ENCODE data around the gene LCT. TPM values are rescaled to one million over a fixed set of nuclear protein-coding genes. Genes with fewer than 3 reads are reported as not detected.

Gene LCT
- polyA plus RNA-seq, 2 of the 4 experiments (the other 2 are of a cell fraction) = 0.04 TPM

GRCh38 chr2:135782231-135782630 lies 54.8 kb downstream of the LCT start:
- 97% methylated on average over 2 of the region's 2 CpGs for WGBS (ENCODE audit: missing lambda C conversion rate)
- DNase-seq (ENCODE audit: low read depth in 1 of 2, low spot score in 1 of 2) (no peak), ATAC-seq (no peak), FAIRE-seq (no peak)
- H3K27ac ChIP-seq = no peak overlapping the region
- H3K4me3 ChIP-seq = no peak overlapping the region
- POLR2A ChIA-PET = no interaction called here
- H3K4me1 ChIP-seq = no peaks in the 10 kb centered on the region
- H3K4me2 ChIP-seq = no peak overlapping the region
- H3K9me3 ChIP-seq = 0 out of 3 replicates have a peak, but pooled peaks cover 2% of the 10 kb centered on the region
- TF ChIP-seq PBX3 (IDR thresholded peaks at IDR 0.05) (no peak), HOXB5 (CRISPR knock-in tag; IDR thresholded peaks at IDR 0.05) (no peak), RARB (CRISPR knock-in tag; IDR thresholded peaks at IDR 0.05) (no peak), NPAS2 (CRISPR knock-in tag; IDR thresholded peaks at IDR 0.05; ENCODE audit: borderline replicate concordance) (no peak), MAX (IDR thresholded peaks at IDR 0.05) (no peak), HOXA7 (CRISPR knock-in tag; IDR thresholded peaks at IDR 0.05) (no peak), HDAC2 (IDR thresholded peaks at IDR 0.05) (no peak), MAZ (IDR thresholded peaks at IDR 0.05; ENCODE audit: borderline replicate concordance, low read depth, low read length) (no peak), HMGXB4 (CRISPR knock-in tag; IDR thresholded peaks at IDR 0.05; ENCODE audit: borderline replicate concordance) (no peak), CBX2 (IDR thresholded peaks at IDR 0.05; ENCODE audit: borderline replicate concordance, low read depth) (no peak), ATOH8 (CRISPR knock-in tag; IDR thresholded peaks at IDR 0.05; ENCODE audit: low read depth) (no peak), POLR2AphosphoS2 (conservative IDR thresholded peaks at IDR 0.05; ENCODE audit: low read length) (no peak), TP53 (CRISPR knock-in tag; IDR thresholded peaks at IDR 0.05) (no peak), FOSL2 (IDR thresholded peaks at IDR 0.05) (no peak), FOSL2 (CRISPR knock-in tag; IDR thresholded peaks at IDR 0.05) (no peak)
- CTCF ChIA-PET = interaction anchor here (0.7 to 3.6 kb wide), 3 partner anchors 15 to 778 kb away, joined by 3 to 12 read pairs (median 3); no protein-coding TSS in a partner anchor

- ChIA-PET POLR2A (no interaction called here), CTCF (no interaction called here)
- Histone ChIP-seq H3K4me1 (no peaks in the 10 kb centered on the region), H3K4me3 (no peak overlapping the region), H3K27ac (no peak overlapping the region), H3K9me3 (no peaks in the 10 kb centered on the region), H3K4me2 (no peak overlapping the region)
- no peak for DNase-seq (ENCODE audit: low read depth in 1 of 2, low spot score in 1 of 2)
- ATAC-seq = no peak
- TF ChIP-seq E2F6 (IDR thresholded peaks at IDR 0.05; ENCODE audit: borderline replicate concordance, low read depth) (no peak), MAFK (IDR thresholded peaks at IDR 0.05; ENCODE audit: partially characterized antibody) (peak; percentile 30)
- WGBS (ENCODE audit: missing lambda C conversion rate) = 94% methylated on average over 7 of the region's 7 CpGs
- no peak for FAIRE-seq
Observed at GRCh38 chr2:135776367-135776766, 60.6 kb downstream of the LCT start.

GRCh38 chr2:135775420-135775819 lies 61.6 kb downstream of the LCT start:
- no peak for FAIRE-seq
- no peak for ATAC-seq
- POLR2A ChIA-PET = no interaction called here

More at GRCh38 chr2:135775420-135775819, 61.6 kb downstream of the LCT start:
- Histone ChIP-seq H3K4me2 (no peak overlapping the region), H3K4me3 (no peak overlapping the region), H3K9me3 (no peaks in the 10 kb centered on the region), H3K27ac (no peak overlapping the region), H3K4me1 (no peaks in the 10 kb centered on the region)
- no peak for DNase-seq (ENCODE audit: low read depth in 1 of 2, low spot score in 1 of 2)
- TF ChIP-seq NFE2L2 (conservative IDR thresholded peaks at IDR 0.05; ENCODE audit: low read length) = no peak
- WGBS (ENCODE audit: missing lambda C conversion rate) = 48% methylated on average over 2 of the region's 2 CpGs
- CTCF ChIA-PET = no interaction called here
